ENCODE data around the gene ING3.

DNA sequence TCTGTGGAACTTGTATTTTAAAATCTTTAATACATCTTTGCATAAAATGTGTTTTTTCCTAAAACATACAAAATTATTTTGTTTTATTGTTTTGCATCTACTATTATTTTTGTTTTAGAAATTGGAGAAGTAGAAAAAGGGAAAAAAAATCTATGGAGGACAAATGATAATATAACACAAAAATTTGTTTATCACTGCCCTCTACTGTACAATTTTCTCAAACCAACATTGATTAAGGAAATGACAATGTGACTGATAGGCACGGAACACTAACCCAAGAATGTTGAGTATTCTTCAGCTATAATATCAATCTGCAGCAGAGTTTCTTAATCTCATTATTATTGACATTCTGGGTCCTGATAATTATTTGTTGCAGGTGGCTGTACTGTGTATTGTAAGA lies 9.5 kb upstream of the ING3 start:
- TF ChIP-seq CTCF (IDR thresholded peaks at IDR 0.05) (peak; percentile 4 to 59 (median 42)), POLR2A (IDR thresholded peaks at IDR 0.05) (no peak)

Data from adrenal gland (tissue), 5 donors.